IPS DF 6.9 (cell line): ENCODE measurements around the gene TIMM17A.

Experiments
- DNase-seq: peaks from one replicate; pipeline ENCODE4 v3.0.0-alpha.2; 2013; ENCODE audit warnings: low read depth, low spot score
- H3K27ac ChIP-seq: one replicate; pipeline ENCODE4 v1.5.1; 2013; ENCODE audit warnings: low read length, control low read depth
- H3K27me3 ChIP-seq: 2 replicates; pipeline ENCODE4 v1.6.1; 2013; ENCODE audit warnings: mild to moderate bottlenecking, low read length; ENCODE audit not compliant: control insufficient read depth, insufficient read depth
- H3K36me3 ChIP-seq: 2 replicates; pipeline ENCODE4 v1.6.1; 2013; ENCODE audit warnings: low read length; ENCODE audit not compliant: control insufficient read depth, insufficient read depth
- H3K4me1 ChIP-seq: 2 replicates; pipeline ENCODE4 v1.6.1; 2013; ENCODE audit warnings: low read length; ENCODE audit not compliant: control insufficient read depth, insufficient read depth
- H3K4me3 ChIP-seq: 2 replicates; pipeline ENCODE4 v1.5.1; 2013; ENCODE audit warnings: mild to moderate bottlenecking, low read length
- H3K9me3 ChIP-seq: 2 replicates; pipeline ENCODE4 v1.6.1; 2013; ENCODE audit warnings: low read length, inconsistent platforms; ENCODE audit not compliant: control insufficient read depth, insufficient read depth
- WGBS: extraction: QIAGEN DNeasy Blood & Tissue Kit; methylation state at CpG from one replicate; pipeline ENCODE4 v1.1.7; 2013; ENCODE audit warnings: mixed read lengths, missing lambda C conversion rate; ENCODE audit not compliant: insufficient read length, insufficient coverage; 5-methylcytosine and 5-hydroxymethylcytosine counted together

The TIMM17A gene

DNA sequence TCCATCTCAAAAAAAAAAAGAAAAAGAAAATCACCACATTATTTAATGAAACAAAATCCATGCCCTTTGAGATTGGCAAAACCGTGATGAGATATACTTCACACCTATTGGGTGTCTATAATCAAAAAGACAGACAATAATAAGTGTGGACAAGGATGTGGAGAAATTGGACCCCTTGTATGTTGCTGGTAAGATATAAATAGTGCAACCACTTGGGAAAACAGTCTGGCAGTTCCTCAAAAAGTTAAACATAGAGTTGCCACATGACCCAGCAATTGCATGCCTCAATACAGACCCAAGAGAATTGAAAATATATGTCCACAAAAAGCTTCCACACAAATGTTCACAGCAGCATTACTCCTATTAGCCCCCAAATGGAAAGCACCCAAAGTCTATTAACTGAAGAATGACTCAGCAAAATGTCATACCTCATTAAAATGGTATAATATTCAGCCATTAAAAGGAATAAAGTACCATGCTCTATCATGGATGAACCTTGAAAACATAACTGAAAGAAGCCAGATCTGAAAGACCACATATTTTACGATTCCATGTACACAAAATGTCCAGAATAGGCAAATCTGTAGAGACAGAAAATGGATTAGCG, 33.2 kb upstream of the TIMM17A start:
- H3K9me3 ChIP-seq: no peaks in the 10 kb centered on the region
- no peaks in the 10 kb centered on the region for H3K27me3 ChIP-seq
- no peak overlapping the region for H3K4me3 ChIP-seq
- no peaks in the 10 kb centered on the region for H3K4me1 ChIP-seq
- no peak overlapping the region for H3K27ac ChIP-seq
- no peaks in the 10 kb centered on the region for H3K36me3 ChIP-seq
- no peak for DNase-seq
- no CpG with 5 or more reads among the region's 3 CpGs for WGBS

DNA sequence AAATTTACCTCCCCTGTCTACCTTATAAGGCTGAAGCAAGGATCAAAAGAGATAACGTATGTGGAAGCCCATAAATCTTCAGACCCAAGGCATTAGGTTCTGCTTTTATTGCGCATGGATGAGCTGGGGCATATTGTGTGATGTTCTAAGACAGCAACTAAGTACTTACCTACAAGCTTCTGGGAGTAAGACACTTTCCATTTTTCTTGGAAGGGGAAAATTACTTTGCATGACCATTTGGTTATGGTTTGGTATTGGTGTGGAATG, 30.1 kb upstream of the TIMM17A start:
- no CpG with 5 or more reads among the region's 2 CpGs for WGBS
- no peaks in the 10 kb centered on the region for H3K36me3 ChIP-seq
- H3K4me1 ChIP-seq: no peaks in the 10 kb centered on the region
- no peaks in the 10 kb centered on the region for H3K27me3 ChIP-seq
- DNase-seq: no peak
- no peaks in the 10 kb centered on the region for H3K9me3 ChIP-seq
- no peak overlapping the region for H3K4me3 ChIP-seq
- H3K27ac ChIP-seq: no peak overlapping the region

DNA sequence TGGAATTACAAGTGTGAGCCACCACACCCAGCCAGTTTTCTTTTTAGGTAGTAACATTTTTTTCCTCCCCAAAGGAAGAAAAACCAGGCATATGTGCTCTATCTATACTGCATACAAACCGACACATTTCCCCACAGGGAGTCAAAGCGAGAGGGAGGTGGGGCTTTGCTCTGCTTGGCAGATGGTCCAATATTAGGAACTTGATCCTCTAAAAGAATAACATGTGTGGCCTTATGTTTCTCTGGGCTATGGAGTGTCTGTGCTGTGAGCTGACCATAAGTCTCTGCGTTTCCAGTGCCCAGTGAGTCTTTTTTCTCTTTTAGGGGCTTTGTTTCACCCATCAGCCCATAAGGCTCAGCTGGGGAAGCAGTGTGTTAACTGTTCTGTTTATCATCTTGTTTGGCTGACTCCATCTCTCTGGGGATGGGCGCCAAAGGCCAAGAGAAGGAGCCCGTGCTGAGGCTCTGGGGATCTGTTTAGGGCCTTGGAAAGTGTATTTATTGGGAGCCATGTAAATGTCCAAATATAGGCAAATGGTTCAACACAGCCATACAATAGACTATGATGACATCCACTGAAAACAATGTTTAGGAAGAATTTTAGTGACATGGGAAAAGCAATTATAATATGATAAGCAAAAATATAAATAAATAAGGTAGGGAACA, 29.2 kb upstream of the TIMM17A start:
- H3K4me3 ChIP-seq: no peak overlapping the region
- no peaks in the 10 kb centered on the region for H3K36me3 ChIP-seq
- no peaks in the 10 kb centered on the region for H3K27me3 ChIP-seq
- no peak for DNase-seq
- no peak overlapping the region for H3K27ac ChIP-seq
- no peaks in the 10 kb centered on the region for H3K9me3 ChIP-seq
- no peaks in the 10 kb centered on the region for H3K4me1 ChIP-seq
- no CpG with 5 or more reads among the region's 5 CpGs for WGBS

DNA sequence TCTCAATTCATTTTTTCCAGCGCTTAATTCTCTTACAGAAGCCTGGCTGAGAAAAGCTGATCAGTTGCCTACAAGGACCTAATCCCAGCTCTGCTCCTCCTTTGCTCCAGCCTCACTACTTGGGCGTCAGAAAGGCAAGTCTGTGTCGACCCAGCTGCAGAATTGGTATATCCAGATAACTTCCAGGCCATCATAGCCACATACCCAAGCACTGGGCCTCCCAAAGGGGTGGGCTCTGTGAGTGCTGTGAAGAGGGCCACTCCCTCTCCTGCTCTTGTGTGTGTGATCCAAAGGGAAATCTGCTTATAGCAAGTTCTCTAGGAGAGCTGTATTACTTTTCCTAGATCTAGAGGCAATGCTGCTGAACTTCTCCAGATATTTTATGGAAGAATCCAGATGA, 27.0 kb upstream of the TIMM17A start:
- Histone ChIP-seq H3K4me1 (no peaks in the 10 kb centered on the region), H3K9me3 (no peaks in the 10 kb centered on the region), H3K27me3 (no peaks in the 10 kb centered on the region), H3K36me3 (no peaks in the 10 kb centered on the region), H3K4me3 (no peak overlapping the region), H3K27ac (no peak overlapping the region)
- no CpG with 5 or more reads among the region's 3 CpGs for WGBS
- DNase-seq: no peak

DNA sequence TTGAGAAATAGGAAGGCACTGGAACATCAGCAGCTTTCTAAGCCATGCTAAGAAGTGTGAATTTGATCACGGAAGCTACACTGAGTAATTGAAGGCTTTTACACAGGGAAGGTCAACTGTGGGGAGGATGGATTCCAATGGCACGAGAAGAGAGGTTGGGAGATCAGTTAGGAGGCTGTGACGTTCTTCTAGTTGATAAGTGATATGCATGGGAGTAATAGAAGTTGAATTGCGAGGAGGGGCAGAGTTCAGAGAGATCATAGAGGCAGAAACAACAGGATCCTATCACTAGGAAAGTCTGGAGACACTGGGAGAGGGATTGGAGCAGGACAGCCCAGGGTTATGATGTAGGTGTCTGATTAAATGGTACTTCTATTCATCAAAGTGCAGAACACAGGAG, 25.2 kb upstream of the TIMM17A start:
- no peaks in the 10 kb centered on the region for H3K36me3 ChIP-seq
- DNase-seq: no peak
- no peaks in the 10 kb centered on the region for H3K9me3 ChIP-seq
- no peaks in the 10 kb centered on the region for H3K27me3 ChIP-seq
- 100% methylated on average over 2 of the region's 4 CpGs for WGBS
- H3K27ac ChIP-seq: no peak overlapping the region
- H3K4me1 ChIP-seq: 0 out of 2 replicates have a peak, but pooled peaks cover 2% of the 10 kb centered on the region
- no peak overlapping the region for H3K4me3 ChIP-seq

DNA sequence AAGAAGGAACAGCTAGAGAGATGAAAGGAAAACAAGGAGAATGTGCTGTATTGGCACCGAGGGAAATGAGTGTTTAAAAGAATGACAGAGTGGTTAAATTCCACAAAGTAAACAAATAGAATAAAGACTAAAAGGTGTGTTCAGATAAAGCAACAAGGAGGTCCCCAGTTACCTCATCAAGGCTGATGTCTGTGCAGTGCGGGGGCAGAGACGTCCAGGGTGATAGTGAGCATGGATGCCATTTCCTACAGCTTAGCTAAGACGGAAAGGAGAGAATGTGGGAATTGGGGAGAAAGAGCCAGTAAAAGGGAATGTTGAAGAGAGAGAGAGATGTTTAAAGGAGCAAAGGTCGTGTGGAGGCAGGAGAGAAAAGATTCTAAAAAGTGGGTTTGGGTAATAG, 24.5 kb upstream of the TIMM17A start:
- H3K36me3 ChIP-seq: no peaks in the 10 kb centered on the region
- WGBS: 100% methylated on average over 2 of the region's 5 CpGs
- no peaks in the 10 kb centered on the region for H3K27me3 ChIP-seq
- H3K9me3 ChIP-seq: no peaks in the 10 kb centered on the region
- no peak overlapping the region for H3K4me3 ChIP-seq
- DNase-seq: no peak
- no peak overlapping the region for H3K27ac ChIP-seq
- H3K4me1 ChIP-seq: 0 out of 2 replicates have a peak, but pooled peaks cover 2% of the 10 kb centered on the region

DNA sequence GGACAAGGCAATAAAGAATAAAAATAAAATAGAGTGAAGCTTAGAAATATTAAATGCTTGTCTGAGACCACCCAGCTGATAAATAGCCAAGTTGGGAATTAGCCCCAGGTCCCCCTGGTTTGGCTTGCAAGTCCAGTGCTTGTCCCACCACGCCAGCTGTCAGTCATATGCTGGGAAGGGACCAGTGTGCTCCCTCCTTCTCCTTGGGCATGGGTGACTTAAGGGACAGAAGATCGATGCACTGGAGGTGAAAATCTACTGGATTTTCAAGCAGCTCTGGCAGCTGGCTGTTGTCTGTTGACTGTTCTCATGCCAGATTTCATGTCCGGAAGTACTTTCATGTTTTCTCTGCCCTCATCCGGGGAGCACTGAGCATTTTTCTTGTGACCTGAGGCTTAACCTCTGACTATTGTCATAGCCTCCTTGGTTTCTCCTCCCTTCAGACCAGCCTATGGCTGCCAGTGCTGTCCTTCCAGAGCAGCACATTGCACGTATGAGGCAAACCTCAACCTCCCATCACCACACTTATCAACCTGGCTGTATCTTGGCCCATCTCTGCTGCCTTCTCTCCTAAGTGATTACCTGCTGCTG, 21.4 kb upstream of the TIMM17A start:
- Histone ChIP-seq H3K9me3 (no peaks in the 10 kb centered on the region), H3K36me3 (no peaks in the 10 kb centered on the region), H3K27me3 (no peaks in the 10 kb centered on the region), H3K4me1 (0 out of 2 replicates have a peak, but pooled peaks cover 2% of the 10 kb centered on the region), H3K4me3 (no peak overlapping the region), H3K27ac (no peak overlapping the region)
- no CpG with 5 or more reads among the region's 5 CpGs for WGBS
- DNase-seq: no peak

DNA sequence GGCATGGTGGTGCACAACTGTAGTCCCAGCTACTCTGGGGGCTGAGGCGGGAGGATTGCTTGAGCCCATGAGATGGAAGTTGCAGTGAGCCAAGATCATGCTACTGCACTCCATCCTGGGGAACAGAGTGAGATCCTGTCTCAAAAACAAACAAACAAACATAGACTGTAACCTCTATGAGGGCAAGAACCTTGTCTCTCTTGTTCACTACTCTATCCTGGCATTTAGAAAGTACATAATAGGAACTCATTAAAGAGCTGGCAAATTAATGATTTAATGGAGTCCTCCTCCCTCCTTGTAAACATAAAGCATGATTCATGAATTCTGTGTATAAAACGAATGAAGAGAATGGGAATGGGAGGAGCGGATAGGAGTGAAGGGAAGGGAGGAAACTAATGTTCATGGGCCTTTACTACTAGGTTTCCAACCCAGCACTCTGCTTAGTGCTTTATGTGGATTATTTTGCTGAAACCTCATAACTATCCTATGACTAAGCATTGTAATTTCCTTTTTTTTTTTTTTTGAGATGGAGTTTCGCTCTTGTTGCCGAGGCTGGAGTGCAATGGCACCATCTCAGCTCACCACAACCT, 17.6 kb upstream of the TIMM17A start:
- no peaks in the 10 kb centered on the region for H3K27me3 ChIP-seq
- peaks cover 5% of the 10 kb centered on the region; the same call in 1 of the 2 replicates for H3K4me1 ChIP-seq
- H3K27ac ChIP-seq: no peak overlapping the region
- no peaks in the 10 kb centered on the region for H3K36me3 ChIP-seq
- no peak overlapping the region for H3K4me3 ChIP-seq
- 100% methylated on average over 2 of the region's 5 CpGs for WGBS
- DNase-seq: no peak
- no peaks in the 10 kb centered on the region for H3K9me3 ChIP-seq

DNA sequence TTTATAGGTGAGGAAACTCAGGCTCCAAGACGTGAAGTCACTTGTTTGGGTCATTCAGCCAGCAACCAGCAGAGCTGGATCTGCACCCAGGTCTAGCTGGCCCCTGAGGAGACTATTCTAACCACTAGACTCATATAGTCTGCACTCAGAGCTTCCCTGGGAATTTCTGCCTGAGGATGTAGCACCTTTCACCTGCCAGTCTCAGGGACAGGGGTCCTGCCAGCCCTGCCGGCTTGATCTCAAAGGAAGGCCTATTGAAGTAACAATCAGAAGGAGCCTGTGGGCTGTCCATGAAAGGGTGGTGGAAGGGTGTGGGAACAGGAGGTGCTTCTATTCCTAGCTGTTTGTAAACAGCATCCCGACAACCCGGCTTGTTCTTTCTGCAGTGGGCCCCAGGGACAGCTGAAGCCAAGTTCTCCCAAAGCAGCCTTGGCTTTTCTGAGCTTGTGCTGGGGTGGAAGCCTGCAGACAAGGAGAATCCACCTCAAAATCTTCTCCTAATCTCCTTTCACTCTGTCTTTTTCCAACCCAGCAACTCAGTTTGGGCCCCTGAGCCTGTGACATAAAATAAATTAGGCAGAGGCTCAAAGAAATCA, 16.8 kb upstream of the TIMM17A start:
- Histone ChIP-seq H3K36me3 (no peaks in the 10 kb centered on the region), H3K4me1 (peaks cover 5% of the 10 kb centered on the region; the same call in 1 of the 2 replicates), H3K27ac (no peak overlapping the region), H3K4me3 (no peak overlapping the region), H3K9me3 (no peaks in the 10 kb centered on the region), H3K27me3 (no peaks in the 10 kb centered on the region)
- DNase-seq: no peak
- no CpG with 5 or more reads among the region's 4 CpGs for WGBS

DNA sequence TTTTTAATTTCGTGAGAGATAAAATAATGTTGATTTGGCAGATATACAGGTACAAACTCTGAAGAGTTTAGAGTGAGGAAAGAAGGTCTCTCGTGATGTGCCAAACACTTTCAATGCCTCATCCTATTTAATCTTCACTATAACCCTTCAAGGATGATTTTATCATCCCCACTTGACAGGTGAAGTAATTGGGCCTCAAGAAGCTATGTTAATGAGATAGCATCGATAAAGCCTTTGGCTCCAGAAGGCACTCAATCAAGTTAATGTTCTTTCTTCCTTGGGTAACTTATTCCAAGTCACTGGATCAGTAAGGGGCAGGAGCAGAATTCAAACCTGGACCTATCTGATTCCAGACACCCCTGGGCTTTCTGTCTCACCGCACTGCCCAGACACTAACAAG, 16.2 kb upstream of the TIMM17A start:
- WGBS: no CpG with 5 or more reads among the region's 4 CpGs
- H3K9me3 ChIP-seq: no peaks in the 10 kb centered on the region

More for the DNA sequence above, 16.2 kb upstream of the TIMM17A start:
- Histone ChIP-seq H3K27me3 (no peaks in the 10 kb centered on the region), H3K4me3 (no peak overlapping the region), H3K4me1 (peaks cover 3% of the 10 kb centered on the region; the same call in 1 of the 2 replicates), H3K36me3 (no peaks in the 10 kb centered on the region), H3K27ac (no peak overlapping the region)
- no peak for DNase-seq
